NK-92 (cell line): ENCODE results near the gene POU2F1.
"Not testable (repeated sequence)": the region's sequence is repeated elsewhere in the genome, so short reads cannot be mapped to it uniquely, and the experiment has no call there.

ENCODE experiments used
- DNase-seq: peaks from one replicate; lab custom pipeline; 2025; ENCODE audit not compliant: unreplicated experiment; lab: John Stamatoyannopoulos, UW

POU2F1 gene

GRCh38 chr1:167229719-167230385 lies 9.2 kb downstream of the POU2F1 start:
- DNase-seq: no peak

- DNase-seq: no peak
Measured at GRCh38 chr1:167230437-167230836, 9.8 kb downstream of the POU2F1 start.

GRCh38 chr1:167231873-167232450 lies 11.3 kb downstream of the POU2F1 start:
- DNase-seq: no peak

GRCh38 chr1:167232801-167233200 lies 12.1 kb downstream of the POU2F1 start:
- no peak for DNase-seq

GRCh38 chr1:167233373-167233772 lies 12.7 kb downstream of the POU2F1 start:
- no peak for DNase-seq

- no peak for DNase-seq
Measured at GRCh38 chr1:167237000-167237399, 16.3 kb downstream of the POU2F1 start.

GRCh38 chr1:167238713-167239112 lies 18.0 kb downstream of the POU2F1 start:
- DNase-seq: no peak

- no peak for DNase-seq
Measured at GRCh38 chr1:167239257-167239656, 18.6 kb downstream of the POU2F1 start.

GRCh38 chr1:167244244-167244643 lies 23.6 kb downstream of the POU2F1 start:
- no peak for DNase-seq

GRCh38 chr1:167245168-167245567 lies 24.5 kb downstream of the POU2F1 start:
- DNase-seq: not testable (repeated sequence)

GRCh38 chr1:167246971-167247370 lies 26.3 kb downstream of the POU2F1 start:
- DNase-seq: no peak

GRCh38 chr1:167247754-167248153 lies 27.1 kb downstream of the POU2F1 start:
- DNase-seq: no peak

GRCh38 chr1:167248707-167249642 lies 28.3 kb downstream of the POU2F1 start:
- DNase-seq: no peak

- DNase-seq: no peak
Measured at GRCh38 chr1:167249702-167250101, 29.0 kb downstream of the POU2F1 start.

GRCh38 chr1:167250482-167250881 lies 29.8 kb downstream of the POU2F1 start:
- DNase-seq: no peak

- no peak for DNase-seq
Measured at GRCh38 chr1:167251472-167251871, 30.8 kb downstream of the POU2F1 start.

GRCh38 chr1:167252986-167253385 lies 32.3 kb downstream of the POU2F1 start:
- DNase-seq: no peak

- no peak for DNase-seq
Measured at GRCh38 chr1:167258858-167259257, 38.2 kb downstream of the POU2F1 start.

GRCh38 chr1:167262836-167263235 lies 42.1 kb downstream of the POU2F1 start:
- DNase-seq: no peak

GRCh38 chr1:167263344-167263743 lies 42.7 kb downstream of the POU2F1 start:
- DNase-seq: no peak

GRCh38 chr1:167263819-167264464 lies 43.3 kb downstream of the POU2F1 start:
- DNase-seq: no peak
